Measurements from ENCODE around the gene ST6GALNAC2. TPM values are rescaled to one million over a fixed set of nuclear protein-coding genes. Genes with fewer than 3 reads are reported as not detected.
"Not testable (repeated sequence)": the region's sequence is repeated elsewhere in the genome, so short reads cannot be mapped to it uniquely, and the experiment has no call there.

The ST6GALNAC2 gene
- total RNA-seq, 1 donor from 2014 or later = not detected

DNA sequence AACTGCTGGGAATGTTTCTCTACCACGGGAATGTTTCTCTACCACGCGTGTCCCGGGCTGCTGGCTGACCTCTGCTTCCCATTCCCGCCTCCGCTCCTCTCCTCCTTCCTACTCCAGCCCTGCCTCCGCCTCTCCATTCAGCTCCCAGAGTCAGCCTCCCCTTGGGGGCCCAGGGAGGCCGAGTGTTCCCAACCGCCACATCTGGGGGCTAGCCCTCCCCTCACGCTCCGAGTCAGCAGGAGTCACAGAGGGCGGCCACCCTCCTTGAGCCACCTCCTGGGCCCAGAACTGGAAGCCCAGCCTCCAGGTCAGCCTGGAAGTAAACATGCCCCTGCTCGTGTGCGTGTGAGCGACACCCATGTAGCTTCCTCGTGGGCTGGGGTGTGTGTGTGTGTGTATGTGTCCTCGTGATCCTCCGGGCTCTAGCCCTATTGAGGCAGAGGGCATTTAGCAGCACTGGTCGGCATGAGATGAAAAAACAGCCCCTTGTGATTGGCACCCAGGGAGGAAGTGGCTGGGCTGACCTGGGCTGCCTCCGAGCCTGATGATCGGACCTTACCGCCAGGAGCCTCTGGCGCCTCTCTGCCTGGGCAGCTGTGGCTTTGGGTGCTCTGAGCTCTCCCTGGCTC, 55.5 kb downstream of the ST6GALNAC2 start:
- intact Hi-C loops (cut with micrococcal nuclease) = no loop called here

- intact Hi-C loops (cut with micrococcal nuclease) = no loop called here
Observed at GRCh38 chr17:76529224-76530094, 56.2 kb downstream of the ST6GALNAC2 start.

DNA sequence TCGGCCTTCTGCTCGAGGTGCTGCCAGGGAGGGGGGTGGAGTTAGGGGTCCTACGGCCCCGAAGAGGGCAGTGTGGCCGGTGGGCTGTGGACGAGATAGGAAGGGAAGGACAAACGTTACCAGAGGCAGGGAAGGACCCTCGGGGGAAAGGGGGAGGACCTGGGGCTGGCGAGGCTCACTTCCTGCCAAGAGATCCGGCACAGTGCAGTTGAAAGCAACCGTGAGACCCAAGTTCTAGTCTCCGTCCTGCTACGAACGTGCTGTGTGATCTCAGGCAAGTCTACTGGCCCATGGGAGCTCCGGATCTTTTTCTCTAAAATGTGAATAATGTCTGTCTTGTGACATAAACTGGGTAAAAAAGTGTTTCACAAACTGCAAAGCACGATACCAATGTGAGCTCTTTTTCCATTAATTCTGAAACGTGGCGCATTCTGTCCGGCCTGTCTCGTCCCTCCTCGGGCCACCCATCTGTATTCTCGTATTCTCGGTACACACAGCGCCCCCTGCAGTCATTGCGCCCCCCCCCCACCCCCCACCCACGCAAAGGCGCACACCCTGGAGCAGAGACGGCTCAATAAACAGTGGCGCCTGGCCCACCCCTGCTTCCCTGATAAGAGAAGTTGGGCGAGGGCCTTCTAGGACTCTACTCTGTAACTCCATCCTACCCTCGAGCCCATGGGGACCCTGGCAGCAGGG, 57.0 kb downstream of the ST6GALNAC2 start:
- intact Hi-C loops (cut with micrococcal nuclease) = no loop called here

DNA sequence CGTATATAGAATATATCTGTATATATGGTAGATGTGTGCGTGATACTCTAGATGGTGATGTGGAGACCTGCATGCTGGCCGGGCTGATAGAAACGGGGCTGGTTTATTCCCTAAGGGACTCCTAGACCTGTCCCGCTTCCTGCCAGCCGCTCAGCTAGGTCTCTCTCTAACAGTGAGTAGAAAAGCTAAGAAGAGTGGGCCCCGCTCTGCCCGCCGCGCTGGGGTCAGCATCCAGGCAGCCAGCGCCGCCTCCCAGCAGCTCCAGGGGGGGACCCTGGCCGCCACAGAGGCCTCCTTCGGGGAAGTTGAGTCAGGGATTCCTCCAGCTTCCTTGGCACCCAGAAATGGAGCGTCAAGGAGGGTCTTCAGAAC, 57.5 kb downstream of the ST6GALNAC2 start:
- intact Hi-C loops (cut with micrococcal nuclease) = no loop called here

DNA sequence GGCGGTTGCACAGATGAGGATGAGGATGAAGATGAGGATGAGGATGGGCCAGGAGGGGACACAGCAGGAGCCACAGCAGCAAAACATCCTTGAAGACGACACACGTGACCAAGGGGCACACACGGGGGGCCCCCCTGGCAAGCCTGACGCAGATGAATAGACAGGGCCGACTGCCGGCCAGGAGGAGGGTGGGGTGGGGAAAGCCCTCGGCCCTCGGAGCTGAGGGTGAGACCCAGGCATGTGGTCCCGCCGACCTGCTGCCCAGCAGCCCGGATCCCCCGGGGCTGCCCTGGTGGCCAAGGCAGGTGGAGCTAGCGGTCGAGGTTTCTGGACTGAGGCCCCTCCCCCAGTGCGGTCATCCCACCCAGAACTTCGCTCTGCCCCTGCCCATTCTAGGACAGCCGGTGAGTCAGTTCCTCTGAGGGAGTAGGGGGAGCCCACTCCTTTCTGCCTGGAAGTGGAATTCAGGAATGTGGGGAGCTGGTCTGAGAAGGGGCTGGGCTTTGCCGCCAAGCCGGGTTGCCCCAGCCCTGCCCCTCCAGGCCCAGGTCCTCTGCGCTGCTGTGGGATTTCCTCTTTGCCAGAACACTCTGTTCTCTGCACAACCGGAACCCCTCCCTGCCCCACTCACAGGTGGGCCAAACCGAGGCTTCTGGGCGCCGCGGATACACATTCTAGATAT, 58.1 kb downstream of the ST6GALNAC2 start:
- intact Hi-C loops (cut with micrococcal nuclease) = no loop called here

GRCh38 chr17:76527016-76527415, 58.6 kb downstream of the ST6GALNAC2 start:
- intact Hi-C loops (cut with micrococcal nuclease) = not testable (repeated sequence)

GRCh38 chr17:76525513-76525833, 60.2 kb downstream of the ST6GALNAC2 start:
- intact Hi-C loops (cut with micrococcal nuclease) = not testable (repeated sequence)

DNA sequence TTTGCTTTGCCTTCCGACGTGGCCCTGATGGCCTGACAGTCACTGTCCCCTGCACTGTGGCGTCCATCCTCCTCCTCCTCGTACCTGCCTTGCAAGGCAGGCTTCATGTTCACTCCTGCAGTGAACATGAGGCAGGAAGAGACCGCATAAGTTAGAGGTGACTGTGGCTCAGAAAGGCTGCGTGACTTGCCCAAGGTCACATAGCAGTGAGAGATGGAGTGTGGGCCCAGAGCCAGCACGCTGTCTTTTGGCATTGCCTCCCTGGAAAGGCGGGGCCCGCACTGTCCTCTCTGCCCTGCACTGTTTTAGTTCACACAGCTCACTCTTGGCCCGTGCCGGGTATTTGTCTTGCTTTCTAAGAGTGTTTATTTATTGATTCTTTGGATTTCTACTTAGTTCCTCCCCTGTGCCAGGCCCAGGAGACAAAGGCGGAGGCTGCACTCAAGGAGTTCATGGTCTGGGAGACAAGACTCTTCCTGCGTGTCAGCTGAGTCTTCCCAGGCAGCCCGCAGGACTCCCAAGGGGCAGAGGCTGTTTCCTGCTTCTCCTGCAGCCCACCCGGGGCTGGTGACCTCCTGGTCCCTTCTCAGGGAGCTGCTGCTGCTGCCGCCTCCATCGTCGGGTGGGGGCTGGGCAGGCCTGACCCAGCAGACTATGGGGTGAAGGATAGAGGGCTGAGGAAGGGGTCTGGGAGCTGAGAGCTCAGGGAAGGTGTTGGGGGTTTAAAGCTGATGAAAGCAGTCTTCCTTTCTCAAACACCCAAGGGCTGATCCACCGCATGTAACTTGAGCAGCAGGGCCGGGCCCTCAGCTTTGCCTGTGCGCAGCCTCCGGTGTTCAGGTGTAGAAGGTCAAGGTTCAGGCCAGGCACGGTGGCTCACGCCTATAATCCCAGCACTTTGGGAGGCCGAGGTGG, 60.8 kb downstream of the ST6GALNAC2 start:
- intact Hi-C loops (cut with micrococcal nuclease) = no loop called here

- intact Hi-C loops (cut with micrococcal nuclease) = loop anchor here (1.0 kb wide), 3 partner anchors 24 to 158 kb away; no protein-coding TSS in a partner anchor
Observed at GRCh38 chr17:76523084-76524037, 62.3 kb downstream of the ST6GALNAC2 start.

DNA sequence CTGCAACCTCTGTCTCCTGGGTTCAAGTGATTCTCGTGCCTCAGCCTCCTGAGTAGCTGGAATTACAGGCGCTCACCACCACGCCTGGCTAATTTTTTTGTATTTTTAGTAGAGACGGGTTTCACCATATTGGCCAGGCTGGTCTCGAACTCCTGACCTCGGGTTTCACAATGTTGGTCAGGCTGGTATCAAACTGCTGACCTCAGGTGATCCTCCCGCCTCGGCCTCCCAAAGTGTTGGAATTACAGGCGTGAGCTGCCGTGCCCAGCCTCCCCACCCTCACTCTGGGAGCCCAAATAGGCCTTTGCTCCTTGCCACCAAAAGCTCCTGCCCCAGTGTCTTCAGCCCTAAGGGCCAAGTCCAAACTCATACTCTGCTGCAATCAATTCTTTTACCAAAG, 64.0 kb downstream of the ST6GALNAC2 start:
- intact Hi-C loops (cut with micrococcal nuclease) = not testable (repeated sequence)

DNA sequence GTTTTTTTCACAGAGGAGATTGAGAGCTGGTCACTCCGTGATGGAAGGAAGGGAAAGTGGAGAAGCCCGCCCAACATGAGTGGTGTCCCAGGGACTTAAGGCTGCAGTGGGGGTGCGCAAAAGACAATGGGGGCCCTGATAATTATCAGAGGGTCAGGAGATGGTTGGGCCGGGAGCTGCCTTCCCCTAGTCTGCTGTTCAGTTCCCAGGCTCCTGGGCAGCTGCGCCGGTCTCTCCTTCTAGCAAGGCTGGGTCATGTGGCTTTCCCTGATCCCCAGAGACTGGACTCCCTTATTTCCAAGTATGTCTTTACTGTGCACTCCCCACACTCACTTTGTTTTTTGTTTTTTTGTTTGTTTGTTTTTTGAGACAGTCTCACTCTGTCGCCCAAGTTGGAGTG, 64.4 kb downstream of the ST6GALNAC2 start:
- intact Hi-C loops (cut with micrococcal nuclease) = no loop called here

- intact Hi-C loops (cut with micrococcal nuclease) = loop anchor here (10.0 kb wide), 1 partner anchor 205 kb away; no protein-coding TSS in a partner anchor
Observed at GRCh38 chr17:76519048-76519966, 66.4 kb downstream of the ST6GALNAC2 start.

GRCh38 chr17:76517638-76518038, 68.0 kb downstream of the ST6GALNAC2 start:
- intact Hi-C loops (cut with micrococcal nuclease) = loop anchor here (10.0 kb wide), 1 partner anchor 203 kb away; no protein-coding TSS in a partner anchor

Other genes starting within 250 kb of the ST6GALNAC2 start
- gene PRPSAP1, start 231.9 kb downstream of the ST6GALNAC2 start, total RNA-seq = 53.3 and 59.5 TPM in 2 replicates
- 1.3 and 1.9 TPM in 2 replicates for gene SPHK1, start 201.3 kb downstream of the ST6GALNAC2 start, total RNA-seq
- 34.1 and 40.6 TPM in 2 replicates for gene UBE2O, start 132.7 kb downstream of the ST6GALNAC2 start, total RNA-seq
- gene AANAT, start 118.3 kb downstream of the ST6GALNAC2 start, total RNA-seq = 0.32 TPM in 1 of 2 replicates, not detected in the other
- 43.2 and 45.8 TPM in 2 replicates for gene RHBDF2, start 84.4 kb downstream of the ST6GALNAC2 start, total RNA-seq
- gene CYGB, start 48.2 kb downstream of the ST6GALNAC2 start, total RNA-seq = 0.11 TPM in 1 of 2 replicates, not detected in the other
- gene PRCD, start 45.8 kb downstream of the ST6GALNAC2 start, total RNA-seq = not detected in 2 replicates
- 1.1 and 2.0 TPM in 2 replicates for gene ST6GALNAC1, start 57.9 kb upstream of the ST6GALNAC2 start, total RNA-seq
- gene MXRA7, start 125.1 kb upstream of the ST6GALNAC2 start, total RNA-seq = 5.5 and 5.8 TPM in 2 replicates
- gene JMJD6, start 140.7 kb upstream of the ST6GALNAC2 start, total RNA-seq = 59.4 and 59.9 TPM in 2 replicates
- 40.2 and 41.9 TPM in 2 replicates for gene METTL23, start 141.0 kb upstream of the ST6GALNAC2 start, total RNA-seq
- gene SRSF2, start 151.5 kb upstream of the ST6GALNAC2 start, total RNA-seq = 453 and 468 TPM in 2 replicates
- gene MFSD11, start 152.3 kb upstream of the ST6GALNAC2 start, total RNA-seq = 21.8 and 23.6 TPM in 2 replicates

All from T-helper 2 cell treated with Interferon-gamma antibody and Interleukin-4, amounts not matched to agents 100 ng/mL and 5 ng/mL, for 36 hours (primary cell).